ENCODE results near the gene PRELID3B. TPM values are rescaled to one million over a fixed set of nuclear protein-coding genes. Genes with fewer than 3 reads are reported as not detected.

Gene PRELID3B
- total and polyA plus RNA-seq, 2 of the 8 experiments (the other 6 are each of a cell fraction or from before 2014, with no cell fraction given): 8.1 to 50.5 TPM

DNA sequence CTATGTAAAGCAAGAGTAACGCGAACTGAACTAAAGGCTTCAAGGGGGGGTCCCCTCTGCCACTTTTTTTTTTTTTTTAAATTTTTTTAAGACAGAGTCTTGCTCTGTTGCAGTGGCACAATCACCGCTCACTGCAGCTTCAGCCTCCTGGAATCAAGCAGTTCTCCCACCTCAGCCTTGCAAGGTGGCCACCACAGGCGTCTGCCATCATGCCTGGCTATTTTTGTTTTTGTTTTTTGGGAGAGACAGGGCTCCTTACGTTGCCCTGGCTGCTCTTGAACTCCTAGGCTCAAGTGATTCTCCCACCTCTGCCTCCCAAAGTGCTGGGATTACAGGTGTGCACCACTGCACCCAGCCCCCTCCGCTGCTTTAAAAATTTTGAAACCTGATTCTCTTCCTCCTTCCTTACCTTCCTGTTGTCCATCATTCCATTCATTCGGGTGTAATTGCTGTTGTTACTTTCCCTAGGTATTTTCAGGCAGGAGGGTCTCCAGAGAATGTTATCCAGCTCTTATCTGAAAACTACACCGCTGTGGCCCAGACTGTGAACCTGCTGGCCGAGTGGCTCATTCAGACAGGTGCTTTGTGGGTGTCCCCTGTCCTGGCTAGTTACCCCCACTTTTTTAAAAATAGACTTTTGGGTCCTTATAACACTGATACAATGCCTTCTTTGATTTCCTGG is 56.2 kb downstream of the PRELID3B start:
- FAIRE-seq: no peak
- POLR2A ChIA-PET (ENCODE audit: partially characterized antibody): interaction anchor here (1.0 to 1.1 kb wide), 2 partner anchors 11 to 19 kb away, joined by 3 read pairs; no protein-coding TSS in a partner anchor
- CTCF ChIA-PET (ENCODE audit: partially characterized antibody): no interaction called here
- no peak for TF ChIP-seq SRF (IDR thresholded peaks at IDR 0.05; ENCODE audit: low read depth, low read length)
- TF ChIP-seq TAF7 (optimal IDR thresholded peaks at IDR 0.05; ENCODE audit: borderline replicate concordance, low read depth, low read length): no peak
- TF ChIP-seq TEAD4 (IDR thresholded peaks at IDR 0.05; ENCODE audit: low read depth, low read length): no peak
- no peak for TF ChIP-seq TAF1 (IDR thresholded peaks at IDR 0.05; ENCODE audit: low read depth, low read length)
- no peak for TF ChIP-seq BCL11A (IDR thresholded peaks at IDR 0.05; ENCODE audit: low read depth in 2 of 2, low read length in 2 of 2)
- TF ChIP-seq BRCA1 (IDR thresholded peaks at IDR 0.05; ENCODE audit: low read depth, low read length): no peak
- no peak for TF ChIP-seq SUZ12 (IDR thresholded peaks at IDR 0.05; ENCODE audit: low read length)
- no peak for TF ChIP-seq NRF1 (IDR thresholded peaks at IDR 0.05; ENCODE audit: low read depth, low read length)
- no peak for TF ChIP-seq CHD2 (IDR thresholded peaks at IDR 0.05; ENCODE audit: low read length)
- TF ChIP-seq, protein P1, sequence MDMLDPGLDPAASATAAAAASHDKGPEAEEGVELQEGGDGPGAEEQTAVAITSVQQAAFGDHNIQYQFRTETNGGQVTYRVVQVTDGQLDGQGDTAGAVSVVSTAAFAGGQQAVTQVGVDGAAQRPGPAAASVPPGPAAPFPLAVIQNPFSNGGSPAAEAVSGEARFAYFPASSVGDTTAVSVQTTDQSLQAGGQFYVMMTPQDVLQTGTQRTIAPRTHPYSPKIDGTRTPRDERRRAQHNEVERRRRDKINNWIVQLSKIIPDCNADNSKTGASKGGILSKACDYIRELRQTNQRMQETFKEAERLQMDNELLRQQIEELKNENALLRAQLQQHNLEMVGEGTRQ (IDR thresholded peaks at IDR 0.05; ENCODE audit: low read length): no peak
- TF ChIP-seq SAP30 (IDR thresholded peaks at IDR 0.05; ENCODE audit: insufficient read depth, insufficient replicate concordance, low read length): no peak
- no peak for TF ChIP-seq SIRT6 (IDR thresholded peaks at IDR 0.05; ENCODE audit: low read length)

More for the DNA sequence above, 56.2 kb downstream of the PRELID3B start:
- H3K27me3 ChIP-seq (replicated peaks in 1 of 4; ENCODE audit: control insufficient read depth in 3 of 4, extremely low read depth in 1 of 4, insufficient read depth in 3 of 4, low read length in 3 of 4): no peaks in the 10 kb centered on the region
- H3K23ac ChIP-seq (ENCODE audit: insufficient read length): no peak overlapping the region
- H2BK12ac ChIP-seq (ENCODE audit: low read depth, low read length): no peak overlapping the region
- no peak overlapping the region for H3K4me3 ChIP-seq (ENCODE audit: extremely low read depth in 1 of 4, insufficient read depth in 2 of 4, low read depth in 3 of 4, low read length in 4 of 4)
- peaks cover 31 to 47% (median 40%) of the 10 kb centered on the region in 4 experiments for H3K36me3 ChIP-seq (ENCODE audit: control insufficient read depth in 2 of 4, insufficient read depth in 4 of 4, low read length in 3 of 4)
- H3K23me2 ChIP-seq (ENCODE audit: low read depth, low read length): no peaks in the 10 kb centered on the region; the same call in 1 of the 2 replicates
- no peak overlapping the region for H3K9ac ChIP-seq (replicated peaks in 1 of 4; ENCODE audit: extremely low read depth in 1 of 4, low read depth in 3 of 4, low read length in 3 of 4)
- H3K4ac ChIP-seq (replicated peaks; ENCODE audit: insufficient read length, low read depth, low read length): no peak overlapping the region
- H3K79me2 ChIP-seq (ENCODE audit: control insufficient read depth in 1 of 2, insufficient read depth in 2 of 2, low read length in 2 of 2): peaks cover 4 to 43% of the 10 kb centered on the region in 2 experiments
- no peak overlapping the region for H2BK5ac ChIP-seq (ENCODE audit: low read depth, low read length)
- H3K9me3 ChIP-seq (ENCODE audit: insufficient read depth in 2 of 2, low read depth in 1 of 2, low read length in 1 of 2): no peaks in the 10 kb centered on the region
- peaks cover 18% of the 10 kb centered on the region for H3K79me1 ChIP-seq (ENCODE audit: low read depth, low read length)
- no peak overlapping the region for H3K56ac ChIP-seq (replicated peaks; ENCODE audit: insufficient read length, low read depth, low read length)
- H2BK120ac ChIP-seq (replicated peaks; ENCODE audit: low read depth, low read length): no peak overlapping the region
- H4K5ac ChIP-seq (ENCODE audit: insufficient read length, low read depth, low read length): no peak overlapping the region
- H4K91ac ChIP-seq (replicated peaks; ENCODE audit: insufficient read length, low read length): no peak overlapping the region
- no peak overlapping the region for H4K8ac ChIP-seq (ENCODE audit: extremely low read depth, insufficient read depth, low read length)
- H3K14ac ChIP-seq (ENCODE audit: insufficient read length): no peak overlapping the region
- no peak overlapping the region for H3K18ac ChIP-seq (ENCODE audit: extremely low read depth, low read length)
- H2BK15ac ChIP-seq (ENCODE audit: low read length): no peak overlapping the region
- DNase-seq (ENCODE audit: low read depth in 1 of 2, low spot score in 2 of 2): no peak
- no peak overlapping the region for H3K4me2 ChIP-seq (ENCODE audit: insufficient read depth in 1 of 2, low read depth in 2 of 2, low read length in 2 of 2)
- H4K20me1 ChIP-seq (replicated peaks in 1 of 2; ENCODE audit: control insufficient read depth in 1 of 2, insufficient read depth in 2 of 2, low read length in 2 of 2): peaks cover 4 to 15% of the 10 kb centered on the region in 2 experiments
- H2BK20ac ChIP-seq (ENCODE audit: low read length): no peak overlapping the region
- H2AK5ac ChIP-seq (ENCODE audit: low read depth, low read length): no peak overlapping the region
- no peak overlapping the region for H2AFZ ChIP-seq (ENCODE audit: low read length)
- H3K27ac ChIP-seq (ENCODE audit: low read depth, low read length): no peak overlapping the region
- no peaks in the 10 kb centered on the region for H3K4me1 ChIP-seq (replicated peaks in 1 of 4; ENCODE audit: control insufficient read depth in 3 of 4, insufficient read depth in 4 of 4, low read length in 3 of 4)
- WGBS, 2 experiments (ENCODE audit: extremely low coverage in 1 of 2, insufficient coverage in 1 of 2, insufficient read length in 1 of 2, insufficient replicate concordance in 2 of 2, low coverage in 1 of 2, low lambda C conversion rate in 2 of 2, missing lambda C conversion rate in 1 of 2): 86% methylated on average over 9 of the region's 9 CpGs; no CpG with 5 or more reads in 1 of the 2 experiments
